Mesenteric fat pad (tissue), 1 donor: ENCODE results near the gene CNPY3. TPM values are rescaled to one million over a fixed set of nuclear protein-coding genes. Genes with fewer than 3 reads are reported as not detected.
"Not testable (repeated sequence)": the region's sequence is repeated elsewhere in the genome, so short reads cannot be mapped to it uniquely, and the experiment has no call there.

Source experiments
- DNase-seq: peaks from one replicate; pipeline ENCODE4 v3.0.0-alpha.2; 2020; ENCODE audit warnings: low spot score
- long read RNA-seq: library from polyadenylated mRNA; unstranded; transcript quantifications from one replicate; pipeline ENCODE4 v2.0.0, GENCODE V29; 2020
- total RNA-seq: library from RNA; stranded (reverse); fragmentation: NEBNext Ultra II Directional; extraction: Animal tissue kit (Norgen Biotek cat#: 25700); gene quantifications from one replicate; pipeline ENCODE4 v1.2.1, GENCODE V29; 2021
- donor health status: DM: yes; HTN: yes; CAD: no.

CNPY3 gene
- total RNA-seq, result 27.4 TPM
- long read RNA-seq, transcript CNPY3-201 (6 exons, 1,704 nt), result major isoform, 174 of 235 reads
- long read RNA-seq, partial matches to known transcripts, result 18 of 235 reads
- long read RNA-seq, other reads (novel, unspliced or antisense), result 43 of 235 reads

DNA sequence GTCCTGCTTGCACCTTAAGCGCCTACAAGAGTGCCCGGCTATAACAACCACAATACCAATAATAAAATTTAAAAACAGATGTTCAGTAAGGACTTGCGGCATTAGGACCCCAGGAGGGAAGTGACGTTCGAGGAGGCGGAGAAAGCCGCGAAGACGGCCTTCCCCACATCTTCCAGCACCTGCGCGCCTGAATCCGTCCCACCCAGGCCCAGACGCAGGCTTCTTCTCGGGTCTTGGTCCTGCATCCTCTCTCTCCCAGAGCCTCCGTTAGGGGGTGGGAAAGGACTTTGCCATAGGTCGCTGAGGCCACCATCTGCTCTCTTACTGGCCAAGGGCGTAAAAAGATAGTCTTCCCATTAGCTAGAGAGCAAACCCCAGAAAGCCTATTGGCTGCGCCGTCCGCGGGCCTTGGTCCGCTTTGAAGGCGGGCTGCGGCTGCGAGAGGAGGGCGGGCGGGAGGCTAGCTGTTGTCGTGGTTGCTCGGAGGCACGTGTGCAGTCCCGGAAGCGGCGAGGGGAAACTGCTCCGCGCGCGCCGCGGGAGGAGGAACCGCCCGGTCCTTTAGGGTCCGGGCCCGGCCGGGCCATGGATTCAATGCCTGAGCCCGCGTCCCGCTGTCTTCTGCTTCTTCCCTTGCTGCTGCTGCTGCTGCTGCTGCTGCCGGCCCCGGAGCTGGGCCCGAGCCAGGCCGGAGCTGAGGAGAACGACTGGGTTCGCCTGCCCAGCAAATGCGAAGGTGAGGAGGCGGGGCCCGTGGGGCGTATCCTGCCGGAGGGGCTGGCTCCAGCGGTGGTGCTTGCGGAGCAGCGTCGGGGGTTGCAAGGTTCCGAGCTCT lies at the start of gene CNPY3:
TSS of gene CNPY3 (plus strand) at position 495 of the 835 bp plus-strand sequence. CDS start at position 586, 91 bp downstream.
- DNase-seq, result peak; percentile 97

DNA sequence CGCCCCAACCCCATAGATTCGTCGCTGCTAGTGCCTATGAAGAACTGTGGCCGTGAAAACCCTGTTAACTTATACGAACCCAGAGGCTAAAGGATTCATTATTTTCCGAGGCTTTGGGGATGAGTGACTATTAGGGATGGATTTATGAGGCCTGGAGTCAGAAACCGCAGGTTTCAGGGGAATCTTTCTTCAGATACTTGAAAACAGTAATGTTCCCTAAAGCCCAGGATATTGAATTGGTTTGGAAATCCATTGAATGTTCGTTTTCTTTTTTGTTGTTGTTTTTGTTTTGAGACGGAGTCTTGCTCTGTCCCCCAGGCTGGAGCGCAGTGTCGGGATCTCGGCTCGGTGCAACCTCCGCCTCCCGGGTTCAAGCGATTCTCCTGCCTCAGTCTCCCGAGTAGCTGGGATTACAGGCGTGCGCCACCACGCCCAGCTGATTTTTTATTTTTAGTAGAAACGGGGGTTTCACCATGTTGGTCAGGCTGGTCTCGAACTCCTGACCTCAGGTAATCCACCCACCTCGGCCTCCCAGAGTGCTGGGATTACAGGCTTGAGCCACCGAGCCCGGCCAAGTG lies 49.0 kb upstream of the CNPY3 start:
- DNase-seq, result not testable (repeated sequence)

DNA sequence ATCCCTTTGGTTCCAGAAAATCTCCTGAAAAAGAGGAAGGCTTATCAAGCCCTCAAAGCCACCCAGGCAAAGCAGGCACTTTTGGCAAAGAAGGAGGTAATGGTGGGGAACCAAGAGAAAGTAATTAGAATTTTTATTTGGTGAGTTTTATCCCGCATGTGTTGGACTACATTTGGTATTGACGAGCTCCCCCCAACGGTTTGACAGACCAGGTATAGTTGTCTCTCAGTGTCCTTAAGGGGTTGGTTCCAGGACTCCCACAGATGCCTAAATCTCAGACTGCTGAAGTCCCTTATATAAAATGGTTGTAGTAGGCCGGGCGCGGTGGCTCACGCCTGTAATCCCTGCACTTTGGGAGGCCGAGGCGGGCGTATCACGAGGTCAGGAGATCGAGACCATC lies 48.4 kb upstream of the CNPY3 start:
- not testable (repeated sequence) for DNase-seq

DNA sequence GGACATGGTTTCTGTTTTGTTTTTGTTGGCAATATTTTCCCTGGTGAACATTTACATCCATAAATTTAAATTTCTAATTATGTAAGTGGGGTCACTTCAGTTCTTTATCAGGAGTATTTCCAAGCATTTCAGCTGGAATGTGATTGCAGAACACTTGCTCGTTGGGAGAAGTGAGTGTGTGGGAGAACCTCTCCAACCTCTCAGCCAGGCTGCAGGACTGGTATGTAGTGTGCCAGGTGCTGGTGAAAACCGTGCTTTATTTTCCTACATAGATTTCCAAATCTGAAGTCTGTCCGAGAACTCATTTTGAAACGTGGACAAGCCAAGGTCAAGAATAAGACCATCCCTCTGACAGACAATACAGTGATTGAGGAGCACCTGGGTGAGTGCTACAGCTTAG lies 43.6 kb upstream of the CNPY3 start:
- no peak for DNase-seq

DNA sequence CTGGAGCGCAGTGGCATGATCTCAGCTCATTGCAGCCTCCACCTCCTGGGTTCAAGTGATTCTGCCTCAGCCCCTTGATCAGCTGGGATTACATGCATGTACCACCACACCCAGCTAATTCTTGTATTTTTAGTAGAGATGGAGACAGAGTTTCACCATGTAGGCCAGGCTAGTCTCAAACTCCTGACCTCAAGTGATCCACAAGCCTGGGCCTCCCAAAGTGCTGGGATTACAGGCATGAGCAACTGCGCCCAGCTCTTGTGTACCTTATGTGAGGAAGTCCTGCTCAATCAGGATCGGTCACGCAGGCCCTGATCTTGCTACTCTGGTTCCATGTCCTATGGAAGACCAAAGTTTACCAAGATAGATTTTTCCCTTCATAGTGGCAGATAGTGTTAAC lies 41.1 kb upstream of the CNPY3 start:
- not testable (repeated sequence) for DNase-seq

DNA sequence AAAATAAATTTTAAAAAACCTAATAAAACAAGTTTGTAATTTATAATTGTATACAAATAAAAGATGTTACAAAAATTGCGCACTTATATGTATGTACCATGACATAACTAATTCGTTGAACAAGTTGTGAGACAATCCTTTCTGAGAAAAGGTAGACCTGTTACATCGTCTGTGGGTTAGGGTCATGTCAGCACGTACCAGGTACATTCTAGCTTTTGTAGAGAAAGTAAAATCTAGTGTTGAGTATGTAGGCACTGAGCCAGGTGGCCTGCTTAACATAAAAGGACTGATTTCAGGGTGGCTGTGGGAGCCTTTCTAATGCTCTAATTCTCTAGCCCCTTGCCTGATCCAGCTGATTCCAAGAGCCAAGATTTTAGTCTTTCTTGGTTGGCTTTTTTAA lies 39.5 kb upstream of the CNPY3 start:
- DNase-seq, result no peak

DNA sequence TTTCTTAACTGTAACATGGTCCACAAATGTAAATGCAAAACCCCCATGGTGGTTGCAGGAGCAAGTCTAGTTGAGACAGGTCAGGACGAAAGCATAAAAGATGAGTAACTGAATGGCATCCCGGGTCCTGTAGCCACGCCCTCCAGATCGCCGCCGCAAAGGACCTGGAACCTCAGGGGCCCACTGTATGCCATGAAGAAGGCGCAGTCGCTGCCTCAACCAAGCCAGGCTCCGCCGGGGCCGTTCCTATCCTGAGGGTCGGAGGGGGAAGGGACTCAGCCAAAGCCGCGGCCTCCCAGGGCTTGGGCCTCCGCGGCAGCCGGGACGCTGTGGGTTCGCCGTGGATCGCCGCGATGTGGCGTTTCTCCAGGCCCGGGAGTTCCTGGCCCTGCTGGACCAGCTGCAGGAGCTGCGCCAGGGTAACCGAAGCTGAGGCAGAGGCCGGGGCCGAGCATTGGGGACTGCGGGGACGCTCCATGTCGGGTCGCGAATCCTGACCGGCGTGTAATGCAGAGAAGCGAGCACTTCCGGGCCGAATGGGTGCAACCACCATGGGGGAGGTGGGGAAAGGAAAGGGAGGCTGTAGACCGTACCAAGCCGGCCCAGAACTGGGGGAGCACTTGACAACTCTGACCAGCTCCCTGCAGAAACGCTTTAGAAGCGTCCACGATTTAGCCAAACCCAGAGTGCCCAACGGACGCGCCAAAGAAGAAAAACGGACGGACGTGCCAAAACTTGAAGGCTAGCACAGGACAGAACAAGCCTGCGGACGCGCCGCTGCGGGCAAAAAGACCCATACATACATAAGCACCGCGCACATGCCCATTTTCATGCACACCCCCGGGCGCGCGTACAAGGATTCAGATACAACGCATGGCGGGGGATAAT lies 38.7 kb upstream of the CNPY3 start:
- peak; percentile 94 for DNase-seq

DNA sequence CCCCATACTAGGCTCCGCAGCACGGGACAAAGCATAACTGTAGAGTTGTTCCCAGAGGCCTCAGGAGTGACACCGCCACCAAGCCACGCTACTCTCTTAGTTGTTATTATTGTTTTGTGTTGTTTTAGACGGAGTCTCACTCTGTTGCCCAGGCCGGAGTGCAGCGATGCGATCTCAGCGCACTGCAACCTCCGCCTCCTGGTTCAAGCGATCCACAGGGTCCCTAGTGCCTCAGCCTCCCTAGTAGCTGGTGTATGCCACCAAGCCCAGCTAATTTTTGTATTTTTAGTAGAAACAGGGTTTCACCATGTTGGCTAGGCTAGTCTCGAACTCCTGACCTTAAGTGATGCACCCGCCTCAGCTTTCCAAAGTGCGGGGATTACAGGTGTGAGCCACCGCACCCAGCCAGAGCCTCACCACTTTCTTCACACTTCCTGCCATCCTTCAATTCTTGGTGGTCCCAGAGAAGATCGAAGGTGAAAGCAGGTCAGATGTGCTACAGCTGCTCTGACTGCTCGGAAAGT lies 38.0 kb upstream of the CNPY3 start:
- DNase-seq, result no peak

DNA sequence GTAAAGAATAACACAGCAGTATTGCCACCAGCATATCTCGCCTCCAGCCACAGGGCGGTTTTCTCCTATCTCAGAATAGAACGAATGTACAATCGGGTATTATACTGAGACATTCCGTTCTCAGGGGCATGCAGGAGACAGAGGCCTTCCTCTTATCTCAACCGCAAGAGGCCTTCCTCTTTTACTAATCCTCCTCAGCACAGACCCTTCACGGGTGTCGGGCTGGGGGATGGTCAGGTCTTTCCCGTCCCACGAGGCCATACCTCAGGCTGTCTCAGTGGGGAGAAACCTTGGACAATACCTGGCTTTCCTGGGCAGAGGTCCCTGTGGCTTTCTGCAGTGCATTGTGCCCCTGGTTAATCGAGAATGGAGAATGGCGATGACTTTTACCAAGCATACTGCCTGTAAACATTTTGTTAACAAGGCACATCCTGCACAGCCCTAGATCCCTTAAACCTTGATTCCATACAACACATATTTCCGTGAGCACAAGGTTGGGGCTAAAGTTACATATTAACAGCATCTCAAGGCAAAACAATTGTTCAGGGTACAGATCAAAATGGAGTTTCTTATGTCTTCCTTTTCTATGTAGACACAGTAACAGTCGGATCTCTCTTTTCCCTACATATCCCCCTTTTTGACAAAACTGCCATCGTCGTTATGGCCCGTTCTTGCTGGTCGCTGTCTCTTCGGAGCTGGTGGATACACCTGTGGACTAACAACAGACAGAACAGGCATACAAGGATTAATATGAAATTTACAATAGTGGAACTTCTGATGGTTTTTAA lies 35.0 kb upstream of the CNPY3 start:
- not testable (repeated sequence) for DNase-seq

DNA sequence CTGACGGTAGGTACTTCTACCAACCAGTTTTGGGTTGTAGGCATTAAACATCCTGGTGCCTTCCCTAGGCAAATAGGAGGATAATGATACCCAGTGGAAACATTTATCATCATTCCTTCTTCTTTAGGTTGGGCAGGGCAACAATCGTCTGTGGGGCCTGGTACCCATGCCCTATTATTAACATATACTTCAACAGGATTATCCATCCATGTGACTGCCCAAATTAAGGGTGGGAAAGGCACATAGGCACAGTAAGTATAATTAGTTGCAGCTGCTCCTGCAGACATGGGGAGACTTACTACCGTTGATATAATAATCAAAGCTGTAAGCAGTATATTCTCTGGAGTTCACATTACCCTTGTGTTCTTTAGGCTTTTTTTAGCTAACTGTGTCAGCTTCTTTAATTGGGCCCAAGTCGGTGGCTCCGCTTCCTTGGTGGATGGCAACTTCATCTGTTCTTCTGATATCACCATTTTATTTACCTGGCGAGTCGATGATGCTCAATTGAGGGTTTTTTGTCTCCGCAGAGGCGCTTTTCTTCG lies 33.0 kb upstream of the CNPY3 start:
- DNase-seq, result no peak

DNA sequence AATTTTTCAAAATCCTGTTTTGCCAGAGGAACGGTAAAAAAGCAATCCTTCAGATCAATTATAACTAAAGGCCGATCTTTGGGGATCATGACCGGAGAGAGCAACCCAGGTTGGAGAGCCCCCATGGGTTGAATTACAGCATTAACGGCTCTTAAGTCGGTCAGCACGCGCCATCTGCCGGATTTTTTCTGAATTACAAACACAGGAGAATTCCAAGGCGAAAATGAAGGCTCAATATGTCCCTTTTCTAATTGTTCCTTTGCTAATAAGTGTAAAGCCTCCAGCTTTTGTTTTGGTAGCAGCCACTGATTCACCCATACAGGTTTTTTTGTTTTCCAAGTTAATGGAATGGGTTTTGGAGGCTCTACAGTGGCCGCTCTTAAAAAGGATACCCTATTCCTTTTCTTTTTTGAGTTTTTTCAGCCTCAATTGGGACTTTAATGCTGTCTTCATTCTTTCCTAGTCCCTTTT lies 30.4 kb upstream of the CNPY3 start:
- DNase-seq, result no peak

DNA sequence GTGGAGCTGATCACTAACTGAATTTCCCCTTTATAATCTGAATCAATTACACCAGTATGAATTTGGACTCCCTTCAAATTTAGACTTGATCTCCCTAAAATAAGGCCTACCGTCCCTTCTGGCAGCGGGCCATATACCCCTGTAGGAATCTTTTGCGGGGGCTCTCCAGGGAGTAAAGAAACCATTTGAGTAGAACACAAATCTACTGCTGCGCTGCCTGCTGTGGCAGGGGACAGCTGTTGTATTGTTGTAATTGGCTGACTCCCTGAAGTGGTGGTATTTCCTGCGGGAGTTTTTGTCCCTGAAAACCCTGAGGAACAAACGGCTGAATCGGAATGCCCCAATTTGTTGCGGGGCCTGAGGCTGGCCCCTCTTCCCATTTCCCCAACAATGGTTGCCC lies 29.4 kb upstream of the CNPY3 start:
- DNase-seq, result no peak

DNA sequence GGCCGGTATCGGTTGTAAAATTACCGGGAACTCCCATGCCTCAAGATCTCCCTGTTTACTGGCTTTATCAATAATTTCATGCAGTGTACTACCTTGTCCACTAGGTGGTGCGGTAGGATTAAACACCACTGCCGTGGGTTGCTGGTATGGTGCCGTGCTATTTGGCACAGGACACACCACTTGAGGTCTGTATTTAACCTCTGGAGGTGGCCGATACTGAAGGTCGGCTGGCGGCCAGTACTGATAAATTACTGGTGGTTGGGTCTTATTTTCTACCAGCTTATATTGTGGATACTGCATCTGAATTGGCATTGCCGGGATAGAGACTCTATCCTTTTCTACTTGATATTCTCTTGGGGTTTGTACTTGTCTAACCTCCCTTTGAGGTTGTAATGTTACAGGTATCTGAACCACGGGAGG lies 27.7 kb upstream of the CNPY3 start:
- no peak for DNase-seq

DNA sequence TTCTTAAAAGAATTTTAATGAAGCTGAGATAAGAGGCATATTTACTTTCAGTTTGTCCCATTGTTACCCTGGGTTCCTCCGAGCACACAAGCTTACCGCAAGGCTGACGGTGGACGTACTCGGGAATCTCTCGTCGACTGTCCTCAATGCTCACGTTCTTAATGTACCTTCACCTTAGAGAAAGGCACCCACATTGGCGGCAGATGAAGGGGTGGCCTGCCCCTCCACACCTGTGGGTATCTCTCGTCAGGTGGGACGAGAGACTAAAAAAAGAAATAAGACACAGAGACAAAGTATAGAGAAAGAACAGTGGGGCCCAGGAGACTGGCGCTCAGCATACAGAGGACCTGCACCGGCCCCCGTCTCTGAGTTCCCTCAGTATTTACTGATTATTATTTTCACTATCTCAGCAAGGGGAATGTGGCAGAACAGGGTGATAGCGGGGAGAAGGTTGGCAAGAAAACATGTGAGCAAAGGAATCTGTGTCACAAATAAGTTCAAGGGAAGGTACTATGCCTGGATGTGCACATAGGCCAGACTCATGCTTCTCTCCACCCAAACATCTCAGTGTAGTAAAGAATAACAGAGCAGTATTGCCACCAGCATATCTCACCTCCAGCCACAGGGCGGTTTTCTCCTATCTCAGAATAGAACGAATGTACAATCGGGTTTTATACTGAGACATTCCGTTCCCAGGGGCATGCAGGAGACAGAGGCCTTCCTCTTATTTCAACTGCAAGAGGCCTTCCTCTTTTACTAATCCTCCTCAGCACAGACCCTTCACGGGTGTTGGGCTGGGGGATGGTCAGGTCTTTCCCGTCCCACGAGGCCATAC lies 26.6 kb upstream of the CNPY3 start:
- DNase-seq, result not testable (repeated sequence)

DNA sequence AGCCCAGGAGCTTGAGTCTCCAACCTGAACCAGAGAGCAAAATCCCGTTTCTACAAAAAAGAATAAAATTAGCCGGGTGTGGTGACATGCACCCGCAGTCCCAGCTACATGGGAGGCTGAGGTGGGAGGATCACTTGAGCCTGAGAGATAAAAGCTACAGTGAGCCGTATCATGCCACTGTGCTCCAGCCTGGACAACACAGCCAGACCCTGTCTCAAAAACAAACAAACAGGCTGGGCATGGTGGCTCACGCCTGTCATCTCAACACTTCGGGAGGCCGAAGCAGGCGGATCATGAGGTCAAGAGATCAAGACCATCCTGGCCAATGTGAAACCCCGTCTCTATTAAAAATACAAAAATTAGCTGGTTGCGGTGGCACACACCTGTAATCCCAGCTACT lies 24.8 kb upstream of the CNPY3 start:
- no peak for DNase-seq

DNA sequence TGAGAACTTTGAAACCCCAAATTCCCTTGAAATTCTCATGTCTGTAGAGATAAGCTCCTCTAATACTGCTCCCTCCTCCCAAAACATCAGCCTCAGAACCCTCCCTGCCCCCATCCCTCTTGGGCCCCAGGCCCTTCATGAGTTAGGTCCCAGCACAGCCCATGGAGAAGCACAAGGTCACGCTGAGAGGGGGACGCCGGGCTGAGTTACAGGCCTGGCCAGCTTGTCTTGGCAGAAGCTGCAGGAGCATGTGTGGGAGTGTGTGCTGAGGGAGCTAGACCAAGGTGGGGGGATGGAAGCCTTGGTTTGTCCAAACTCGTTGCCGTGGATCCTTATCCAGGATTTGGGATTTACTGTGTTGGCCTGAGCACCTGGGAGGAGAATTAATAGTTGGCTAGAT lies 21.9 kb upstream of the CNPY3 start:
- DNase-seq, result no peak

DNA sequence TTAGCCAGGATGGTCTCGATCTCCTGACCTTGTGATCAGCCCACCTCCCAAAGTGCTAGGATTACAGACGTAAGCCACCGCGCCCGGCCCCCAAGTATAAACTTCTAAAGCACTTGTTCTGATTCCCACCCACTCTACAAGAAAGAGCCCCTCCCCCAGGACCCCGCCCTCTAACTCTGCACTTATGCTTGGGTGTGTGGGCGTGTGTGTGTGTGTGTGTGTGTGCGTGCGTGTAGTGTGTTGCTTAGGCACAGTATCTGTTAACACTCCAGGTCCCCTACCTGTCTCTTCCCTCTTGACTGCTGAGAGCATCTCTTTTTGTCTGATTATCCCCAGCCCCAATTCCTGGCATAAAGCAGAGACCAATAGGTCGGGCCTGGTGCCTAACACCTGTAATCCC lies 19.4 kb upstream of the CNPY3 start:
- no peak for DNase-seq

DNA sequence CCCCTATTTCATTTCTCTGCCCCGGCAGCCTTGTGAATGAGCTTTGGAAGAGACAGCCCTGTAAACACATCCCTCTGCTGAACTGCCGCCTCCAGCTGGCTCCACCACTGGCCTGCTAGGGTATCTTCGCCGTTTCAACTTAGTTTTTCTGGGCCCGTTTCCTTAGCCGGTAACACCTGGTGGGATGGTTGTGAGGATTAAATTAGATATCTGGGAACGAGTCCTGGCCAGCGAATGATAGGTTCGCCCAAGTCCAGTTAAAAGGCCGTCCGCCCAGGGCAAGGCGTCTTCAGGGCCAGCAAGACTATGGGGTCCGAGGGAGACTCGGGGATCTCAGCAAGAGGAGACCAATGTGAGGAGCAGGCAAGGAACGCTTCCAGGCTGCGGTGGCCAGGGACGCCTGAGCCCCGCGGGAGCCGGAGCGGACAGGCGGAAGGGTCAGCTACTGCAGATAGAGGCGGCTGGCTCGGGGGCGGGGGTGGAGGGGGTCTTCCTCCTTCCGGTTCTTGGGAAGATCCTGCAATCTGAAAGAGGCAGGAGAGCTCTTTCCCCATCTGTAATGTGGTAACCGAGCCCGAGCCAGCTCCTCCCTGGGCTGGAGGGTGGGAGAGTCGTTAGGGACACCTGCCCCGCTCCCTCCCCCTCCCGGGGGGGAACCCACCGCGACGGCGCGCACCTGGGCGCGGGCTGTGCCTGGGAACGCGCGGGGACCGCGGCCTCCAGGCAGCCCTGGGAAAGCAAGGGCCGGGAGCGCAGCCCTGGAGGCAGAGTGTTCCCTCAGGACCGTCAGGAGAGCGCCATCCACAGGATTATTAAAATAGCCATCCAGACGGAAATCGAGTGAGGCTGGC lies 17.9 kb upstream of the CNPY3 start:
- DNase-seq, result no peak
